ENCODE measurements around the gene ATAT1. TPM values are rescaled to one million over a fixed set of nuclear protein-coding genes. Genes with fewer than 3 reads are reported as not detected.

ATAT1 gene
- total and polyA plus RNA-seq, 2 of the 13 experiments (the other 11 are each of a cell fraction or from before 2014, with no cell fraction given): 9.2 to 23.6 TPM

- TF ChIP-seq, protein P1, sequence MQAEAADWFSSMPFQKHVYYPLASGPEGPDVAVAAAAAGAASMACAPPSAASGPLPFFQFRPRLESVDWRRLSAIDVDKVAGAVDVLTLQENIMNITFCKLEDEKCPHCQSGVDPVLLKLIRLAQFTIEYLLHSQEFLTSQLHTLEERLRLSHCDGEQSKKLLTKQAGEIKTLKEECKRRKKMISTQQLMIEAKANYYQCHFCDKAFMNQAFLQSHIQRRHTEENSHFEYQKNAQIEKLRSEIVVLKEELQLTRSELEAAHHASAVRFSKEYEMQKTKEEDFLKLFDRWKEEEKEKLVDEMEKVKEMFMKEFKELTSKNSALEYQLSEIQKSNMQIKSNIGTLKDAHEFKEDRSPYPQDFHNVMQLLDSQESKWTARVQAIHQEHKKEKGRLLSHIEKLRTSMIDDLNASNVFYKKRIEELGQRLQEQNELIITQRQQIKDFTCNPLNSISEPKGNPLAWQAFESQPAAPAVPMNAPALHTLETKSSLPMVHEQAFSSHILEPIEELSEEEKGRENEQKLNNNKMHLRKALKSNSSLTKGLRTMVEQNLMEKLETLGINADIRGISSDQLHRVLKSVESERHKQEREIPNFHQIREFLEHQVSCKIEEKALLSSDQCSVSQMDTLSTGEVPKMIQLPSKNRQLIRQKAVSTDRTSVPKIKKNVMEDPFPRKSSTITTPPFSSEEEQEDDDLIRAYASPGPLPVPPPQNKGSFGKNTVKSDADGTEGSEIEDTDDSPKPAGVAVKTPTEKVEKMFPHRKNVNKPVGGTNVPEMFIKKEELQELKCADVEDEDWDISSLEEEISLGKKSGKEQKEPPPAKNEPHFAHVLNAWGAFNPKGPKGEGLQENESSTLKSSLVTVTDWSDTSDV (CRISPR knock-in tag; IDR thresholded peaks at IDR 0.05): no peak
- no peak for TF ChIP-seq STAT5B (CRISPR knock-in tag; IDR thresholded peaks at IDR 0.05)
- peak; percentile 94 for TF ChIP-seq CEBPG (CRISPR knock-in tag; IDR thresholded peaks at IDR 0.05)
These were observed 11.8 kb upstream of the ATAT1 start (continued) for GRCh38 chr6:30614843-30615218.

GRCh38 chr6:30615219-30615957 is 11.3 kb upstream of the ATAT1 start:
- TSS peak; percentile 64 for BruUV-seq (replicated peaks)
- 0 out of 2 replicates have a peak, but pooled peaks have one; percentile 25 for TF ChIP-seq ZNF17 (CRISPR knock-in tag; IDR thresholded peaks at IDR 0.05)
- TF ChIP-seq TEAD3 (CRISPR knock-in tag; optimal IDR thresholded peaks at IDR 0.05; ENCODE audit: borderline replicate concordance): no peak
- no peak for TF ChIP-seq DR1 (CRISPR knock-in tag; IDR thresholded peaks at IDR 0.05)
- TF ChIP-seq ZNF264 (CRISPR knock-in tag; IDR thresholded peaks at IDR 0.05): no peak; the same call in 1 of the 2 replicates
- peak; percentile 56 for TF ChIP-seq TAF1 (CRISPR knock-in tag; IDR thresholded peaks at IDR 0.05)
- TF ChIP-seq MXD3 (CRISPR knock-in tag; IDR thresholded peaks at IDR 0.05): no peak
- TF ChIP-seq, protein P2, sequence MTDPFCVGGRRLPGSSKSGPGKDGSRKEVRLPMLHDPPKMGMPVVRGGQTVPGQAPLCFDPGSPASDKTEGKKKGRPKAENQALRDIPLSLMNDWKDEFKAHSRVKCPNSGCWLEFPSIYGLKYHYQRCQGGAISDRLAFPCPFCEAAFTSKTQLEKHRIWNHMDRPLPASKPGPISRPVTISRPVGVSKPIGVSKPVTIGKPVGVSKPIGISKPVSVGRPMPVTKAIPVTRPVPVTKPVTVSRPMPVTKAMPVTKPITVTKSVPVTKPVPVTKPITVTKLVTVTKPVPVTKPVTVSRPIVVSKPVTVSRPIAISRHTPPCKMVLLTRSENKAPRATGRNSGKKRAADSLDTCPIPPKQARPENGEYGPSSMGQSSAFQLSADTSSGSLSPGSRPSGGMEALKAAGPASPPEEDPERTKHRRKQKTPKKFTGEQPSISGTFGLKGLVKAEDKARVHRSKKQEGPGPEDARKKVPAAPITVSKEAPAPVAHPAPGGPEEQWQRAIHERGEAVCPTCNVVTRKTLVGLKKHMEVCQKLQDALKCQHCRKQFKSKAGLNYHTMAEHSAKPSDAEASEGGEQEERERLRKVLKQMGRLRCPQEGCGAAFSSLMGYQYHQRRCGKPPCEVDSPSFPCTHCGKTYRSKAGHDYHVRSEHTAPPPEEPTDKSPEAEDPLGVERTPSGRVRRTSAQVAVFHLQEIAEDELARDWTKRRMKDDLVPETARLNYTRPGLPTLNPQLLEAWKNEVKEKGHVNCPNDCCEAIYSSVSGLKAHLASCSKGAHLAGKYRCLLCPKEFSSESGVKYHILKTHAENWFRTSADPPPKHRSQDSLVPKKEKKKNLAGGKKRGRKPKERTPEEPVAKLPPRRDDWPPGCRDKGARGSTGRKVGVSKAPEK (CRISPR knock-in tag; IDR thresholded peaks at IDR 0.05; ENCODE audit: borderline replicate concordance): 0 out of 2 replicates have a peak, but pooled peaks have one; percentile 77
- TF ChIP-seq ZNF687 (CRISPR knock-in tag; IDR thresholded peaks at IDR 0.05): no peak

More at GRCh38 chr6:30615219-30615957, 11.3 kb upstream of the ATAT1 start:
- Histone ChIP-seq H4K20me1 (ENCODE audit: insufficient read depth, low read length) (peaks cover 12% of the 10 kb centered on the region), H3K9ac (ENCODE audit: insufficient read depth, low read depth, low read length) (peak overlapping the region; percentile 100), H3K4me3 (replicated peaks in 1 of 3; ENCODE audit: insufficient read depth in 1 of 3, low read depth in 2 of 3, low read length in 3 of 3) (peak overlapping the region; percentile 74 to 97 (median 87)), H3K4me2 (ENCODE audit: low read depth, low read length) (peak overlapping the region; percentile 88), H3K27me3 (ENCODE audit: control insufficient read depth in 1 of 2, insufficient read depth in 2 of 2, low read length in 2 of 2) (no peaks in the 10 kb centered on the region; a peak in 1 of 5 replicates), H3K36me3 (replicated peaks in 1 of 2; ENCODE audit: control insufficient read depth in 1 of 2, insufficient read depth in 2 of 2, low read length in 2 of 2) (peaks cover 2 to 12% of the 10 kb centered on the region in 2 experiments), H3K4me1 (ENCODE audit: insufficient read depth, low read length) (peaks cover 35% of the 10 kb centered on the region), H3K9me3 (ENCODE audit: low read length) (no peaks in the 10 kb centered on the region), H3K27ac (ENCODE audit: extremely low read length, insufficient read depth, low read length) (peak overlapping the region; percentile 98), H2AFZ (ENCODE audit: low read length) (no peak overlapping the region), H3K79me2 (ENCODE audit: insufficient read depth, low read length) (peaks cover 44% of the 10 kb centered on the region)
- WGBS (ENCODE audit: low lambda C conversion rate): under 1% methylated on average over 10 of the region's 10 CpGs
- peak; percentile 83 for DNase-seq (ENCODE audit: low spot score)
- FAIRE-seq: no peak
- intact Hi-C loops (cut with micrococcal nuclease; ENCODE audit: unreplicated experiment) (loop anchor here (5.0 kb wide), 1 partner anchor 42 kb away; no protein-coding TSS in a partner anchor), in situ Hi-C loops (cut with HindIII; ENCODE audit: extremely low pct_ligation_motif_present, low pct_unique_long_range_greater_than_20kb) (no loop called here)
- CTCF ChIA-PET (ENCODE audit: low intra/inter-chr PET ratio, low total read pairs): no interaction called here
- POLR2A ChIA-PET: interaction anchor here (0.6 to 4.8 kb wide), 46 partner anchors 10 to 1207 kb away, joined by 3 to 172 read pairs (median 4); partner anchors contain the start of genes ABCF1, ATAT1, C6orf136 and DHX16
- ATAC-seq: no peak
